Activated T-cell treated with anti-CD3 and anti-CD28 coated beads for 1 hour (primary cell): ENCODE results near the gene SMARCB1.
A peak's percentile ranks its signal among the peaks of the same experiment; 100 is the strongest.

ENCODE experiments used
- DNase-seq: peaks from one replicate; pipeline ENCODE4 v3.0.0-alpha.2; 2020; ENCODE audit warnings: low read depth

The SMARCB1 gene

GRCh38 chr22:23786752-23787599 lies at the start of gene SMARCB1:
TSS of gene SMARCB1 (plus strand) at chr22:23786966. CDS start at chr22:23787170, 204 bp downstream.
- DNase-seq: peak; percentile 93

DNA sequence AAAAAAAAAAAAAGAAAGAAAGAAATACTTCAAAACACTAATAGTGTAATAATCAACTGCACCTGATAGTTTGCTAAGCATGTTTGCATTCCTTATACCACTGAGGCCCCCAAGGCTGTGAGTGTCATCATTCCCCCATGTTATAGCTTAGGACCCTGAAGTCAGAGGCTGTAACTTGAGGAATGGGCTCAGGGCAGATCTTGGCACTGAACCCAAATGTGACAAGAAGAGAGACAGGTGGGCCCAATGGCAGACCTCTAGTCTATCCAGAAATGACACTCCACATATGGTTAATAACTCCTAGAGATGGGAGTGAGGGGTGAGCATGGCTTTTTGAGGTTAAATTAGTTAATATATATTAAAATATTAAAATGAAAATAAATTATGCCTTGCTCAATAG lies 49.1 kb upstream of the SMARCB1 start:
- no peak for DNase-seq

- DNase-seq: no peak
These were observed 44.1 kb upstream of the SMARCB1 start for GRCh38 chr22:23742505-23743264.

DNA sequence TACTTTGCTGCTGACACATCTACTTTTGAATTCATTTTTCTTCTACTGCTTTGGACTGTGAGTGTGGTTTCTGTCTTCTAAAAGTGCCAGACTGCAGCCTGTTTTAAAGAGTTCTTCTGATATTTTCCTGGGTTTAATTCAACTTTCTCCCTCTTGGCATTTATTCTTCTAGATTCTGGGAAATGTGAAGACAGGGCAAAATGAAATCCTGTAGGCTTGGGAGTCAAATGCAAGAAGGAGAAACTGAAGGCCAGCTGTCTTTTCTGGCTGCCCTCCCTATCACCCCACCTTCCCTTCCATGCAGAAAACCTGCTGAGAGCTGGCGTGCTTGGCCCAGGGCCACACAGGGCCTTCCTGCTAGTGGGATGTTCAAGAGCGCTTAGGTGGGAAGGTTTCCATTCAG lies 43.5 kb upstream of the SMARCB1 start:
- no peak for DNase-seq

DNA sequence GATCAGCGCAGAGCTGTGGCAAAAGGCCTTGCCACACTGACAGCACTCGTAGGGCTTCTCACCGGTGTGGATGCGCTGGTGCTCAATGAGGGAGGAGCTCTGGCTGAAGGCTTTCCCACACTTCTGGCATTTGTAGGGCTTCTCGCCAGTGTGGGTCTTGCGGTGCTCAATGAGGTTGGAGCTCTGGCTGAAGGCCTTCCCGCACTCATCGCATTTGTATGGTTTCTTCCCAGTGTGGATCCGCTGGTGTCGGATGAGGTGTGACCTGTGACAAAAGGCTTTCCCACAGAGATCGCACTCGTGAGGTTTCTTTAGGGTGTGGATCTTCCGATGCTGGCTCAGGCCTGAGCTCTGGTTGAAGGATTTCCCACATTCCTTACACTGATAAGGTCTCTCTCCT lies 42.8 kb upstream of the SMARCB1 start:
- no peak for DNase-seq

- no peak for DNase-seq
These were observed 42.3 kb upstream of the SMARCB1 start for GRCh38 chr22:23744485-23744884.

DNA sequence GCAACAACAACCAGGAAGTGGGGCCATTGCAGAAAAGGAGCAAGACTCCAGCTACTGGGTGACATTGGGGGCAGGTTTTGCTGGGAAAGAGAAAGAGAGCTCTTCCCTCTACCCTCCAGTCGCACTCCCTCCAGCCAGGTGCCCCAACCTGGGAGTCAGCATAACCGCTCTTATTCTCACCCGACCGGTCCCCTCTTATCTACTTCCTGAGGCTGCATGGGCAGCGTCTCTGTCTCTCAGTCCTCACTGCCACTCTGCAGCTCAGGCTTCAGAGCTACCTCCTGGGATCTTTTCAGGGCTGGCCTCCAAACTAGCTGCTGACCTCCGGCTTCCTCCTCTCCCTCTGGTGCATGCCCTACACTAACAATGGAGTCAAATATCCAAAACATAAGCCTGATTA lies 41.0 kb upstream of the SMARCB1 start:
- no peak for DNase-seq

DNA sequence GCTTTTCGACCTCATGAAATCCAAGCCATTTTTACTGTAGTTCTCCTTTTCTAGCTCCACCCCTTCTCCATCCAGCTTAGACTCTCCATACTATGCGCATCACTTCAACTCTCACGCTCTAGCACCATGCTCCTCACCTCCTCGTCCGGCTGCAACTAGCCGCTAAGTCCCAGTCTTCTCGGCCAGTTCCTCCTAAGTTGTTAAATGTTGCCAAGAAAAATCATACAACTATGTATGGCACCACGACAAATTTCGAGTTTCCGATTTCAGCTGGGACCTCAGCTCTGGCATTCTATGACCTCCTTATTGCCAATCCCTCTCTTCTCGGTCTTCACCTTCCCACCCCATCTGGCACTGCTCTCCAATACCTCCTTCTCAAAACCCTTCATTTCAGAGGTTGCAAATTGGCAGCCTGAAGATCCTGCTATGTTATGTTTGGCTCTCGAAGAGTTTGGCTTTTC lies 36.9 kb upstream of the SMARCB1 start:
- DNase-seq: no peak

GRCh38 chr22:23750367-23750713 lies 36.4 kb upstream of the SMARCB1 start:
- no peak for DNase-seq

GRCh38 chr22:23750714-23751440 lies 35.9 kb upstream of the SMARCB1 start, which contains the start of gene ZNF70:
TSS of gene ZNF70 (minus strand) at chr22:23751112. CDS start at chr22:23745140, 5,972 bp downstream.
- DNase-seq: peak; percentile 80

DNA sequence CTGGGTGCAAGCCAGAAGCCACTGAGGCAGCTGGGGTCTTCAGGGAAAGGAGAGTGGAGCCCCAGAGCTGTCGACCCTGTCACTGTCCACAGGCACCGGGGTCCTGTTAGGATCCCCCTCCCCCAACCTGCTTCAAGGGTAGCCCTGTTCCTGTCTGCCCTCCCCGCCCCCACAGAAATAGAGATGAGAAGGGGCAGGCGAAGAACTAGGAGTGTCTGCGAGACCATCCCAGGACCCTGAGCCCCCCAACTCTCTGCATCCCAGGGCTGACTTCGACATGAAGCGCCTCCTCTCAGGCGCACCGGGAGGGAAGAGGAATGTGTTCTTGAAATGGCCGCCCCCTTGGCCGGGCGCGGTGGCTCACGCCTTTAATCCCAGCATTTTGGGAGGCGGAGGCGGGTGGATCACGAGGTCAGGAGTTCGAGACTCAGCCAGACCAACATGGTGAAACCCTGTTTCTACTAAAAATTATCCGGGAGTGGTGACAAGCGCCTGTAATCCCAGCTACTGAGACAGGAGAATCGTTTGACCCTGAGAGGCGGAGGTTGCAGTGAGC lies 35.2 kb upstream of the SMARCB1 start:
- DNase-seq: no peak

- no peak for DNase-seq
These were observed 34.6 kb upstream of the SMARCB1 start for GRCh38 chr22:23752090-23752691.

GRCh38 chr22:23752750-23753149 lies 34.0 kb upstream of the SMARCB1 start:
- DNase-seq: no peak

- no peak for DNase-seq
These were observed 33.4 kb upstream of the SMARCB1 start for GRCh38 chr22:23753385-23753784.

- DNase-seq: no peak
These were observed 32.4 kb upstream of the SMARCB1 start, which contains the start of gene VPREB3 for GRCh38 chr22:23754220-23754919. TSS of gene VPREB3 (minus strand) at chr22:23754425. CDS start at chr22:23754363, 62 bp downstream.

DNA sequence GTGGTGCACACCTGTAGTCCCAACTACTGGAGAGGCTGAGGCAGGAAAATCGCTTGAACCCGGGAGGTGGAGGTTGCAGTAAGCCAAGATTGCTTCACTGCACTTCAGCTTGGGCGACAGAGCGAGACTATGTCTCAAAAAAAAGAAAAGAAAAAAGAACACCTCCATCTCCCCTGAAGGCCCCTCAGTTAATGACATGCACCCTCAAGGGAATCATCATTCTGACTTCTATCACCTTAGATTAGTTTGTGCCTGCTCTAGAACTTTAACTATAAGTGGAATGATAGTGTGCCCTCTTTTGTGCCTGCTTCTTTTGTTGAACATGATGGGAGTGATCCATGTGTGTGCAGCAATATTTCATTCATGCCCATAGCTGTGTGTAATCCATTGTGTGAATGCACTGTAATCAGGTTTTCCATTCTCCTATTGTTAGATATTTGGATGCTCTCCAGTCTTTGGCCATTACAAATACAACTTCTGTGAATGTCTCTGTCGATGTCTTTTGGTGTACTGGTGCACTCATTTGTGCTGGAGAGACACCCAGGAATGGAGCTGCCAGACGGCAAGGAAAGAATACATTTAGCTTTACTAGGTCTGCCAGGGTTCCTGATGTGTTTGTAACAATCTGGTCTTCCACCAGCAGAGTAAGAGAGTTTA lies 31.7 kb upstream of the SMARCB1 start:
- DNase-seq: no peak

DNA sequence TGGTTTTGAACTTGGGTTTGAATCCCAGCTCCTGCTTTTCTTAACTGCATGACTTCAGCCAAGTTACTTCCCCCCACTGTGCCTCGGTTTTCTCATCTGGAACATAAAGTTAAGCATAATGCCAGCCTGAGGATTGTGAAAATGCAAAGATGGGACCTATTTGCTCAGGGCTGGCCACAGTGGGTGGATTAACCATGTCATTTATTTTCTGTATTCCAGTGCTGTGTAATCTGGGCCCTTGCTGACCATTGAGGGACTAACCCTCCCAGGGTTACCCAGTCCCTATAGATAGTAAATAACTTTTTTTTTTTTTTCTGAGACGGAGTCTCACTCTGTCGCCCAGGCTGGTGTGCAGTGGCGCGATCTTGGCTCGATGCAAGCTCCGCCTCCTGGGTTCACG lies 31.1 kb upstream of the SMARCB1 start:
- no peak for DNase-seq

- no peak for DNase-seq
These were observed 29.9 kb upstream of the SMARCB1 start for GRCh38 chr22:23756891-23757290.

DNA sequence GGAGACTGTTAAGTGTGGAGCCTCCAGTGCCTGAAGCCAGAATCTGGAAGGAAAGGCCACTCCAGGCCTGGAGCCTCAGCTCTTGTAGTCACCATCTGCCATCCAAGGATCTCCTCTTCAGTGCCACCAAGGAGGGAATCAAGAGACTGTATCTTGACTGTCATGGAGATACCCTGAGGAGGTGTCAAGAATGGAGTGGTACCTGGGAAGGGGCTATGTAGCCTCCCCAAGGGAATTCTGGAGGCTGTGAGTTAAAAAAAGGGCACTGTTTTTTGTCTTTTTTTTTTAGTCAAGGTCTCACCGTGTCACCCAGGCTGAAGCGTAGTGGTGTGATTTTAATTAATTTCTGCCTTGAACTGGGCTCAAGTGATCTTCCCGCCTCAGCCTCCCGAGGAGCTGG lies 27.2 kb upstream of the SMARCB1 start:
- no peak for DNase-seq

GRCh38 chr22:23760056-23760455 lies 26.7 kb upstream of the SMARCB1 start:
- no peak for DNase-seq
